PC-3 (cell line): ENCODE measurements around the gene PARG. TPM values are rescaled to one million over a fixed set of nuclear protein-coding genes. Genes with fewer than 3 reads are reported as not detected.

Experiments
- ATAC-seq: fragments of 200-7000 bp; cut with Tn5 transposase; 2 replicates; pipeline ENCODE4 v1.9.1; 2020; ENCODE audit warnings: mild to moderate bottlenecking, moderate library complexity
- BruUV-seq: library from RNA; stranded (reverse); fragments of 400-500 nt; replicated peaks from 2 replicates; lab custom pipeline; 2021; lab: Mats Ljungman, UMichigan
- CTCF ChIA-PET: fragments of 300-600 bp; sonication (Branson Sonifier 250); formaldehyde crosslinking; loops from one replicate; lab custom pipeline; 2022; ENCODE audit warnings: antibody characterized with exemption; lab: Charles Lee
- POLR2A ChIA-PET: fragments of 300-600 bp; sonication (Branson Sonifier 250); formaldehyde crosslinking; loops from one replicate; lab custom pipeline; 2022; ENCODE audit warnings: antibody characterized with exemption; ENCODE audit not compliant: unreplicated experiment; lab: Charles Lee
- DNase-seq: peaks from one replicate; pipeline ENCODE4 v3.0.0-alpha.2; 2015
- H2AFZ ChIP-seq: fragments of 300-600 bp; sonication (generic); 2 replicates; pipeline ENCODE4 v1.6.0; 2016; ENCODE audit warnings: antibody characterized with exemption, low read length
- H3F3A ChIP-seq: fragments of 300-600 bp; sonication (generic); one replicate; pipeline ENCODE4 v1.6.0; 2017; ENCODE audit warnings: antibody characterized with exemption, low read length, control low read depth, mild to moderate bottlenecking; ENCODE audit not compliant: unreplicated experiment
- H3K27ac ChIP-seq: fragments of 300-600 bp; sonication (generic); 2 replicates; pipeline ENCODE4 v1.5.1; 2016; ENCODE audit warnings: mild to moderate bottlenecking, low read length
- H3K27me3 ChIP-seq: fragments of 300-600 bp; sonication (generic); 2 replicates; pipeline ENCODE4 v1.6.1; 2016; ENCODE audit warnings: low read length, mixed read lengths
- H3K36me3 ChIP-seq: fragments of 300-600 bp; sonication (generic); 2 replicates; pipeline ENCODE4 v1.6.1; 2016; ENCODE audit warnings: low read depth, mixed run types, low read length, mixed read lengths
- H3K4me1 ChIP-seq: fragments of 300-600 bp; sonication (generic); 2 replicates; pipeline ENCODE4 v1.5.1; 2016; ENCODE audit warnings: low read length; ENCODE audit not compliant: insufficient read depth
- H3K4me2 ChIP-seq: fragments of 300-600 bp; sonication (generic); 2 replicates; pipeline ENCODE4 v1.6.0; 2016; ENCODE audit warnings: low read length
- H3K4me3 ChIP-seq: fragments of 300-600 bp; sonication (generic); 2 replicates; pipeline ENCODE4 v1.5.1; 2016; ENCODE audit warnings: mild to moderate bottlenecking, low read length, mixed read lengths
- H3K79me2 ChIP-seq: fragments of 300-600 bp; sonication (generic); 2 replicates; pipeline ENCODE4 v1.6.1; 2017; ENCODE audit warnings: low read length, mixed read lengths
- H3K9ac ChIP-seq: fragments of 300-600 bp; sonication (generic); 2 replicates; pipeline ENCODE4 v1.6.0; 2016; ENCODE audit warnings: mild to moderate bottlenecking, low read length
- H3K9me2 ChIP-seq: fragments of 300-600 bp; sonication (generic); replicated peaks from 2 replicates; pipeline ENCODE4 v1.6.1; 2016; ENCODE audit warnings: mixed run types, low read length, mixed read lengths
- H3K9me3 ChIP-seq: fragments of 300-600 bp; sonication (generic); 2 replicates; pipeline ENCODE4 v1.6.1; 2016; ENCODE audit warnings: low read length, mixed read lengths
- H4K20me1 ChIP-seq: fragments of 300-600 bp; sonication (generic); 2 replicates; pipeline ENCODE4 v1.6.1; 2016; ENCODE audit warnings: low read length, mixed read lengths
- CTCF ChIP-seq: fragments of 300-600 bp; sonication (generic); conservative IDR thresholded peaks from 2 replicates; pipeline ENCODE4 v1.5.1; 2017; ENCODE audit warnings: antibody characterized with exemption, low read depth, mild to moderate bottlenecking, low read length
- EZH2 ChIP-seq: fragments of 300-600 bp; sonication (generic); IDR thresholded peaks from one replicate; pipeline ENCODE4 v1.6.1; 2017; ENCODE audit warnings: antibody characterized with exemption, mild to moderate bottlenecking, low read length; ENCODE audit not compliant: unreplicated experiment
- EZH2phosphoT487 ChIP-seq: fragments of 300-600 bp; sonication (generic); IDR thresholded peaks from 2 replicates; pipeline ENCODE4 v1.6.1; 2018; ENCODE audit warnings: mild to moderate bottlenecking, antibody characterized with exemption, low read length, borderline replicate concordance
- intact Hi-C: fragments of 100-400 bp; cut with micrococcal nuclease; formaldehyde crosslinking; loops from 2 replicates; pipeline ENCODE4 v1.9.0; 2023
- total RNA-seq: library from RNA; depleted of rRNA; stranded (reverse); fragments of >200 nt; gene quantifications from 2 replicates; pipeline ENCODE4 v1.2.3, GENCODE V29; 2014

The PARG gene
- total RNA-seq, 1 experiment from 2014 or later: 85.4 TPM

- Histone ChIP-seq H2AFZ (no peak overlapping the region), H3K79me2 (no peaks in the 10 kb centered on the region), H3K4me3 (no peak overlapping the region), H3K9ac (no peak overlapping the region), H3K9me3 (no peaks in the 10 kb centered on the region), H3K27ac (no peak overlapping the region), H3K36me3 (no peaks in the 10 kb centered on the region), H3K27me3 (peaks cover 42% of the 10 kb centered on the region), H3F3A (no peaks in the 10 kb centered on the region), H3K4me1 (no peaks in the 10 kb centered on the region), H4K20me1 (no peaks in the 10 kb centered on the region), H3K4me2 (no peak overlapping the region), H3K9me2 (no peaks in the 10 kb centered on the region)
- CTCF ChIA-PET: no interaction called here
- no peak for ATAC-seq
- POLR2A ChIA-PET: no interaction called here
- no peak for DNase-seq
- intact Hi-C loops: no loop called here
- TF ChIP-seq EZH2phosphoT487 (no peak), EZH2 (no peak), CTCF (no peak)
- BruUV-seq: no TSS peak
These were observed 150.7 kb downstream of the PARG start for GRCh38 chr10:49791100-49791499.

- no peaks in the 10 kb centered on the region for H3K9me2 ChIP-seq
- no peak overlapping the region for H3K9ac ChIP-seq
- H4K20me1 ChIP-seq: no peaks in the 10 kb centered on the region
- no peaks in the 10 kb centered on the region for H3K36me3 ChIP-seq
- H3K4me3 ChIP-seq: no peak overlapping the region
- H3K4me2 ChIP-seq: no peak overlapping the region
- no peak for TF ChIP-seq EZH2
- no peak for TF ChIP-seq EZH2phosphoT487
- no peak for TF ChIP-seq CTCF
- ChIA-PET POLR2A (no interaction called here), CTCF (no interaction called here)
- DNase-seq (no peak), ATAC-seq (no peak)
- H3K79me2 ChIP-seq: no peaks in the 10 kb centered on the region
- intact Hi-C loops: no loop called here
- no peaks in the 10 kb centered on the region for H3K9me3 ChIP-seq
- no TSS peak for BruUV-seq
- no peaks in the 10 kb centered on the region for H3F3A ChIP-seq
- peaks cover 58% of the 10 kb centered on the region for H3K27me3 ChIP-seq
- no peak overlapping the region for H2AFZ ChIP-seq
- no peak overlapping the region for H3K27ac ChIP-seq
- H3K4me1 ChIP-seq: no peaks in the 10 kb centered on the region
These were observed 157.1 kb downstream of the PARG start for GRCh38 chr10:49784681-49785080.

GRCh38 chr10:49783645-49784044 is 158.2 kb downstream of the PARG start:
- Histone ChIP-seq H4K20me1 (no peaks in the 10 kb centered on the region), H3K4me2 (no peak overlapping the region), H3K4me1 (no peaks in the 10 kb centered on the region), H3K4me3 (no peak overlapping the region), H3K9ac (no peak overlapping the region), H3K79me2 (no peaks in the 10 kb centered on the region), H3K27me3 (peaks cover 50% of the 10 kb centered on the region), H3K9me3 (no peaks in the 10 kb centered on the region), H3F3A (no peaks in the 10 kb centered on the region), H3K36me3 (no peaks in the 10 kb centered on the region), H2AFZ (no peak overlapping the region), H3K27ac (no peak overlapping the region), H3K9me2 (no peaks in the 10 kb centered on the region)
- TF ChIP-seq EZH2 (no peak), CTCF (peak; percentile 61)
- DNase-seq: peak; percentile 53
- intact Hi-C loops: loop anchor here (1.0 kb wide), 1 partner anchor 189 kb away; no protein-coding TSS in a partner anchor
- POLR2A ChIA-PET: no interaction called here
- CTCF ChIA-PET: no interaction called here
- peak; percentile 49 for ATAC-seq
- BruUV-seq: no TSS peak
